K562 (cell line): ENCODE results near the gene FOSL1. TPM values are rescaled to one million over a fixed set of nuclear protein-coding genes. Genes with fewer than 3 reads are reported as not detected.

Experiments used
- ATAC-seq: fragments of 200-7000 bp; cut with Tn5 transposase; 3 replicates; pipeline ENCODE4 v1.9.1; 2020; ENCODE audit warnings: moderate library complexity
- BruUV-seq: library from RNA; stranded (reverse); fragments of 400-500 nt; replicated peaks from 2 replicates; lab custom pipeline; 2021; lab: Mats Ljungman, UMichigan
- CTCF ChIA-PET: fragments of 300-600 bp; formaldehyde crosslinking; extraction: SDS; loops from one replicate; lab custom pipeline; 2021; ENCODE audit warnings: low intra/inter-chr PET ratio; lab: Yijun Ruan, JAX
- POLR2A ChIA-PET: fragments of 300-600, 350-650 bp; sonication (Branson Sonifier 250); formaldehyde crosslinking; extraction: SDS; loops from one replicate; lab custom pipeline; 2021; ENCODE audit warnings: antibody characterized with exemption, inconsistent platforms; lab: Yijun Ruan, JAX
- DNase-seq, 4 experiments: peaks; one replicate each; pipeline versions ENCODE4 v3.0.0 to v3.0.0-alpha.2; 2011 to 2018; ENCODE audit warnings: low spot score in 3 of 4, mixed read lengths in 3 of 4; ENCODE audit errors: extremely low read depth in 1 of 4
- FAIRE-seq: peaks from 2 replicates; lab custom pipeline; 2011; peaks lifted over from hg19 to GRCh38; lab: Jason Lieb, UNC
- H2AFZ ChIP-seq: 2 replicates; pipeline ENCODE4 v1.6.0; 2011; ENCODE audit warnings: low read depth, low read length, control low read depth, inconsistent platforms
- H3K27ac ChIP-seq: fragments of 200-600 bp; 3 replicates; pipeline ENCODE4 v1.8.0; 2011; ENCODE audit warnings: low read depth, mild to moderate bottlenecking, control low read depth, inconsistent platforms, low read length, moderate library complexity, mixed read lengths; ENCODE audit errors: extremely low read depth
- H3K27me3 ChIP-seq, 2 experiments: fragments of 300-600 bp in 1 of 2; 2 replicates in 1 of 2; 3 replicates in 1 of 2; pipeline versions ENCODE4 v1.6.0 to v1.8.0; 2011; ENCODE audit warnings: inconsistent platforms in 2 of 2, low read length in 2 of 2, mild to moderate bottlenecking in 1 of 2, mixed read lengths in 1 of 2, moderate library complexity in 1 of 2; ENCODE audit not compliant: control insufficient read depth in 2 of 2, insufficient read depth in 2 of 2
- H3K36me3 ChIP-seq: fragments of 300-600 bp; 3 replicates; pipeline ENCODE4 v1.8.0; 2011; ENCODE audit warnings: mild to moderate bottlenecking, low read length, inconsistent platforms; ENCODE audit not compliant: control insufficient read depth, insufficient read depth
- H3K4me1 ChIP-seq, 2 experiments: fragments of 200-600 bp in 1 of 2; replicated peaks in 1 of 2; 2 replicates in 1 of 2; 3 replicates in 1 of 2; pipeline versions ENCODE4 v1.5.1 to v1.8.0; 2011; ENCODE audit warnings: inconsistent platforms in 2 of 2, low read length in 2 of 2, mild to moderate bottlenecking in 1 of 2, mixed read lengths in 1 of 2, moderate library complexity in 1 of 2; ENCODE audit not compliant: control insufficient read depth in 2 of 2, insufficient read depth in 2 of 2
- H3K4me2 ChIP-seq: 2 replicates; pipeline ENCODE4 v1.6.1; 2011; ENCODE audit warnings: low read length, control low read depth, inconsistent platforms, mixed read lengths; ENCODE audit not compliant: insufficient read depth
- H3K4me3 ChIP-seq: fragments of 200-600 bp; sonication (generic), shearing (Covaris generic); 2 replicates; pipeline ENCODE4 v1.5.1; 2016; ENCODE audit warnings: control low read depth, inconsistent platforms
- H3K79me2 ChIP-seq: fragments of 200-600 bp; 3 replicates; pipeline ENCODE4 v1.8.0; 2011; ENCODE audit warnings: low read length, inconsistent platforms; ENCODE audit not compliant: control insufficient read depth, insufficient read depth
- H3K9ac ChIP-seq, 2 experiments: 2 replicates each; pipeline versions ENCODE4 v1.6.0 to v1.6.1; 2011; ENCODE audit warnings: low read depth in 2 of 2, low read length in 2 of 2, control low read depth in 1 of 2, inconsistent platforms in 1 of 2, mild to moderate bottlenecking in 1 of 2, mixed read lengths in 1 of 2; ENCODE audit not compliant: insufficient read depth in 1 of 2
- H3K9me1 ChIP-seq: one replicate; pipeline ENCODE4 v1.6.0; 2011; ENCODE audit warnings: inconsistent platforms, mild to moderate bottlenecking, low read length, moderate library complexity; ENCODE audit not compliant: control insufficient read depth, insufficient read depth
- H3K9me3 ChIP-seq: replicated peaks from 2 replicates; pipeline ENCODE4 v1.5.1; 2011; ENCODE audit warnings: low read depth, low read length, inconsistent platforms; ENCODE audit not compliant: control insufficient read depth, insufficient read depth
- H4K20me1 ChIP-seq: replicated peaks from 2 replicates; pipeline ENCODE4 v1.6.1; 2011; ENCODE audit warnings: low read length, inconsistent platforms, mixed read lengths; ENCODE audit not compliant: control insufficient read depth, insufficient read depth
- BCL6 ChIP-seq: fragments of 250-450 bp; sonication (Bioruptor Pico); IDR thresholded peaks from 2 replicates; pipeline ENCODE4 v1.4.0; 2020
- CBFA2T2 ChIP-seq: fragments of 450-650 bp; conservative IDR thresholded peaks from 2 replicates; pipeline ENCODE4 v1.6.1; 2017; ENCODE audit warnings: mild to moderate bottlenecking
- CBX2 ChIP-seq: fragments of 200-600 bp; sonication (generic); IDR thresholded peaks from one replicate; pipeline ENCODE4 v1.6.1; 2012; ENCODE audit warnings: mild to moderate bottlenecking, low read length, inconsistent platforms; ENCODE audit not compliant: insufficient read depth, poor library complexity, severe bottlenecking
- CEBPG ChIP-seq, 3 experiments: fragments of 200-800 bp in 1 of 3; sonication (Bioruptor generic) in 1 of 3; sonication (generic) in 1 of 3; formaldehyde crosslinking in 1 of 3; IDR thresholded peaks in 2 of 3; conservative IDR thresholded peaks in 1 of 3; 2 replicates each; pipeline versions ENCODE4 v1.6.1 to v1.8.0; 2016 to 2022; ENCODE audit warnings: missing compliant biosample characterization in 2 of 3, missing genetic modification characterization in 2 of 3, mild to moderate bottlenecking in 1 of 3, missing genetic modification reagents in 1 of 3
- CREM ChIP-seq: IDR thresholded peaks from 2 replicates; pipeline ENCODE4 v1.6.1; 2014; ENCODE audit warnings: antibody characterized with exemption, low read depth
- DACH1 ChIP-seq: fragments of 450-650 bp; IDR thresholded peaks from 2 replicates; pipeline ENCODE4 v1.6.1; 2018; ENCODE audit not compliant: partially characterized antibody
- EP400 ChIP-seq: fragments of 450-650 bp; IDR thresholded peaks from 2 replicates; pipeline ENCODE4 v1.6.1; 2017; ENCODE audit warnings: antibody characterized with exemption, mild to moderate bottlenecking, moderate library complexity
- FIP1L1 ChIP-seq: fragments of 200-400 bp; formaldehyde crosslinking; IDR thresholded peaks from 2 replicates; pipeline ENCODE4 v1.6.1; 2018; ENCODE audit warnings: mild to moderate bottlenecking, low read depth, low read length; ENCODE audit not compliant: poor library complexity, severe bottlenecking
- GTF2E2 ChIP-seq: fragments of 200-800 bp; sonication (Bioruptor generic); IDR thresholded peaks from 2 replicates; pipeline ENCODE4 v1.6.1; 2016; ENCODE audit warnings: missing genetic modification characterization, missing compliant biosample characterization
- KHSRP ChIP-seq: fragments of 450-650 bp; IDR thresholded peaks from 2 replicates; pipeline ENCODE4 v1.6.1; 2017
- NR2C2 ChIP-seq, 2 experiments: fragments of 200-800 bp in 1 of 2; sonication (Bioruptor generic) in 1 of 2; sonication (generic) in 1 of 2; formaldehyde crosslinking in 1 of 2; IDR thresholded peaks; 2 replicates each; pipeline versions ENCODE4 v1.6.1 to v1.8.0; 2016 to 2022; ENCODE audit warnings: mild to moderate bottlenecking in 1 of 2, missing compliant biosample characterization in 1 of 2, missing genetic modification characterization in 1 of 2, missing genetic modification reagents in 1 of 2
- POLR2G ChIP-seq: fragments of 200-400 bp; formaldehyde crosslinking; IDR thresholded peaks from 2 replicates; pipeline ENCODE4 v1.6.1; 2017; ENCODE audit warnings: low read depth, mild to moderate bottlenecking, antibody characterized with exemption, low read length, moderate library complexity
- RAD51 ChIP-seq: fragments of 450-650 bp; IDR thresholded peaks from 2 replicates; pipeline ENCODE4 v1.7.1; 2016; ENCODE audit warnings: low read depth, mild to moderate bottlenecking, borderline replicate concordance
- SMC3 ChIP-seq: conservative IDR thresholded peaks from 2 replicates; pipeline ENCODE4 v1.6.1; 2011; ENCODE audit warnings: low read depth, low read length, improper control_type of control experiment; ENCODE audit not compliant: insufficient read depth
- ZNF316 ChIP-seq: fragments of 450-650 bp; IDR thresholded peaks from 2 replicates; pipeline ENCODE4 v1.6.1; 2016
- ZNF431 ChIP-seq: sonication (generic); formaldehyde crosslinking; IDR thresholded peaks from 2 replicates; pipeline ENCODE4 v1.8.0; 2022; ENCODE audit warnings: mild to moderate bottlenecking, missing genetic modification reagents
- ZNF436 ChIP-seq: fragments of 250-450, 450-650 bp; sonication (Bioruptor Pico); formaldehyde crosslinking; IDR thresholded peaks from 2 replicates; pipeline ENCODE4 v1.7.0; 2020; ENCODE audit warnings: mild to moderate bottlenecking
- ZSCAN32 ChIP-seq: fragments of 450-650 bp; formaldehyde crosslinking; IDR thresholded peaks from 2 replicates; pipeline ENCODE4 v1.4.0; 2020; ENCODE audit warnings: mild to moderate bottlenecking, moderate library complexity
- WGBS: fragments of 100-300 bp; shearing (Covaris generic); methylation state at CpG from one replicate; pipeline ENCODE4 v1.1.6; 2016; ENCODE audit warnings: low coverage, mixed read lengths; ENCODE audit not compliant: insufficient coverage; ENCODE audit errors: missing lambda C conversion rate; 5-methylcytosine and 5-hydroxymethylcytosine counted together
- in situ Hi-C: fragments of 300-500 bp; cut with MboI; formaldehyde crosslinking; loops from 4 replicates; pipeline ENCODE4 v1.15.0; 2018; ENCODE audit warnings: inconsistent platforms, mixed read lengths
- intact Hi-C: fragments of 100-400 bp; cut with micrococcal nuclease; formaldehyde crosslinking; loops from 2 replicates; pipeline ENCODE4 v1.14.2; 2022
- polyA plus RNA-seq, 8 experiments: library from polyadenylated mRNA; depleted of rRNA in 4 of 8; stranded (reverse) in 5 of 8; unstranded in 3 of 8; fragments of >200 nt; fragmentation: Nextera tagmentation in 2 of 8; fragmentation: Illumina TruSeq in 1 of 8; extraction: Ambion mirVana in 2 of 8; extraction: Trizol in 1 of 8; gene quantifications; 2 replicates each; pipeline versions ENCODE4 v1.2.1 to v1.2.3, GENCODE V29; 2011 to 2014; ENCODE audit warnings: inconsistent platforms in 1 of 8, missing spikeins in 1 of 8
- total RNA-seq, 7 experiments: library from RNA; depleted of rRNA in 6 of 7; stranded (reverse); fragments of >200 nt in 6 of 7; fragmentation: Illumina TruSeq in 2 of 7; extraction: Trizol in 2 of 7; gene quantifications; 2 replicates each; pipeline versions ENCODE4 v1.2.1 to v1.2.3, GENCODE V29; 2011 to 2021; ENCODE audit warnings: low replicate concordance in 1 of 7
- TF ChIP-seq, protein P1 (sequence below): fragments of 450-650 bp; IDR thresholded peaks from 2 replicates; pipeline ENCODE4 v1.6.1; 2017; ENCODE audit warnings: mild to moderate bottlenecking, moderate library complexity
- TF ChIP-seq, protein P2 (sequence below), 2 experiments: fragments of 200-800 bp in 1 of 2; sonication (Bioruptor generic) in 1 of 2; sonication (generic) in 1 of 2; formaldehyde crosslinking in 1 of 2; IDR thresholded peaks in 1 of 2; conservative IDR thresholded peaks in 1 of 2; 2 replicates each; pipeline versions ENCODE4 v1.5.0 to v1.6.1; 2016 to 2020; ENCODE audit warnings: missing compliant biosample characterization in 1 of 2, missing genetic modification characterization in 1 of 2, missing genetic modification reagents in 1 of 2

Gene FOSL1
- total and polyA plus RNA-seq, 9 of the 15 experiments (the other 6 are each of a cell fraction or from before 2014, with no cell fraction given) = 3.5 to 39.6 (median 10.0) TPM

- no peak for TF ChIP-seq CEBPG (CRISPR knock-in tag; IDR thresholded peaks at IDR 0.05)
- TF ChIP-seq CEBPG (tag; conservative IDR thresholded peaks at IDR 0.05 in 1 of 2, IDR thresholded peaks at IDR 0.05 in 1 of 2) = no peak
- TF ChIP-seq ZNF436 (CRISPR knock-in tag) = no peak
- TF ChIP-seq CREM = 0 out of 2 replicates have a peak, but pooled peaks have one; percentile 9
- TF ChIP-seq FIP1L1 = no peak
- no peak for TF ChIP-seq CBX2
- no peak for TF ChIP-seq EP400
- no peak for TF ChIP-seq DACH1
These were observed 33.8 kb upstream of the FOSL1 start (continued) for GRCh38 chr11:65934014-65934413.

GRCh38 chr11:65932558-65932919, 32.4 kb upstream of the FOSL1 start:
- peak; percentile 79 for ATAC-seq
- FAIRE-seq = no peak
- intact Hi-C loops (no loop called here), in situ Hi-C loops (no loop called here)
- H4K20me1 ChIP-seq = no peaks in the 10 kb centered on the region
- no peak overlapping the region for H3K9ac ChIP-seq
- peak; percentile 61 to 67 (median 62) for DNase-seq
- H3K4me1 ChIP-seq = peaks cover 25 to 48% of the 10 kb centered on the region in 2 experiments; a peak in 4 of 5 replicates
- H3K4me3 ChIP-seq = no peak overlapping the region
- no peaks in the 10 kb centered on the region for H3K27me3 ChIP-seq
- no peaks in the 10 kb centered on the region for H3K79me2 ChIP-seq
- no TSS peak for BruUV-seq
- H3K27ac ChIP-seq = no peak overlapping the region
- no peak overlapping the region; the same call in 1 of the 2 replicates for H3K4me2 ChIP-seq
- ChIA-PET POLR2A (interaction anchor here (2.4 kb wide), 1 partner anchor 28 kb away, joined by 5 read pairs; no protein-coding TSS in a partner anchor), CTCF (no interaction called here)
- 32% methylated on average over 9 of the region's 9 CpGs for WGBS
- no peaks in the 10 kb centered on the region for H3K9me3 ChIP-seq
- H3K36me3 ChIP-seq = no peaks in the 10 kb centered on the region
- H2AFZ ChIP-seq = peak overlapping the region; percentile 70
- no peaks in the 10 kb centered on the region for H3K9me1 ChIP-seq
- TF ChIP-seq, protein P1, sequence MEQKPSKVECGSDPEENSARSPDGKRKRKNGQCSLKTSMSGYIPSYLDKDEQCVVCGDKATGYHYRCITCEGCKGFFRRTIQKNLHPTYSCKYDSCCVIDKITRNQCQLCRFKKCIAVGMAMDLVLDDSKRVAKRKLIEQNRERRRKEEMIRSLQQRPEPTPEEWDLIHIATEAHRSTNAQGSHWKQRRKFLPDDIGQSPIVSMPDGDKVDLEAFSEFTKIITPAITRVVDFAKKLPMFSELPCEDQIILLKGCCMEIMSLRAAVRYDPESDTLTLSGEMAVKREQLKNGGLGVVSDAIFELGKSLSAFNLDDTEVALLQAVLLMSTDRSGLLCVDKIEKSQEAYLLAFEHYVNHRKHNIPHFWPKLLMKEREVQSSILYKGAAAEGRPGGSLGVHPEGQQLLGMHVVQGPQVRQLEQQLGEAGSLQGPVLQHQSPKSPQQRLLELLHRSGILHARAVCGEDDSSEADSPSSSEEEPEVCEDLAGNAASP = no peak
- TF ChIP-seq, protein P2, sequence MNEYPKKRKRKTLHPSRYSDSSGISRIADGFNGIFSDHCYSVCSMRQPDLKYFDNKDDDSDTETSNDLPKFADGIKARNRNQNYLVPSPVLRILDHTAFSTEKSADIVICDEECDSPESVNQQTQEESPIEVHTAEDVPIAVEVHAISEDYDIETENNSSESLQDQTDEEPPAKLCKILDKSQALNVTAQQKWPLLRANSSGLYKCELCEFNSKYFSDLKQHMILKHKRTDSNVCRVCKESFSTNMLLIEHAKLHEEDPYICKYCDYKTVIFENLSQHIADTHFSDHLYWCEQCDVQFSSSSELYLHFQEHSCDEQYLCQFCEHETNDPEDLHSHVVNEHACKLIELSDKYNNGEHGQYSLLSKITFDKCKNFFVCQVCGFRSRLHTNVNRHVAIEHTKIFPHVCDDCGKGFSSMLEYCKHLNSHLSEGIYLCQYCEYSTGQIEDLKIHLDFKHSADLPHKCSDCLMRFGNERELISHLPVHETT (CRISPR knock-in tag; conservative IDR thresholded peaks at IDR 0.05 in 1 of 2, IDR thresholded peaks at IDR 0.05 in 1 of 2) = no peak
- TF ChIP-seq SMC3 (0 out of 2 replicates have a peak, but pooled peaks have one; percentile 6), GTF2E2 (tag) (no peak), NR2C2 (CRISPR knock-in tag; IDR thresholded peaks at IDR 0.05) (no peak), NR2C2 (tag; IDR thresholded peaks at IDR 0.05) (no peak), POLR2G (no peak), BCL6 (no peak), ZSCAN32 (CRISPR knock-in tag) (no peak), CBFA2T2 (peak; percentile 55), KHSRP (no peak), ZNF431 (CRISPR knock-in tag) (no peak), ZNF316 (no peak), RAD51 (peak; percentile 89)
